Lung microvascular endothelial cell (primary cell): ENCODE results near the gene DNMT3B. TPM values are rescaled to one million over a fixed set of nuclear protein-coding genes. Genes with fewer than 3 reads are reported as not detected.
"Not testable (repeated sequence)": the region's sequence is repeated elsewhere in the genome, so short reads cannot be mapped to it uniquely, and the experiment has no call there.

Experiments used
- DNase-seq, 2 donors: peaks; one replicate each; pipeline versions ENCODE4 v3.0.0 to v3.0.0-alpha.2; 2010; ENCODE audit warnings: low read depth in 2 of 2
- total RNA-seq: library from RNA; depleted of rRNA; stranded (reverse); fragments of >200 nt; gene quantifications from 2 replicates; pipeline ENCODE4 v1.2.1, GENCODE V29; 2014

DNMT3B gene
- total RNA-seq, 1 donor from 2014 or later: 0.60 TPM

- DNase-seq: peak; percentile 77 to 81
Measured at GRCh38 chr20:32789896-32790750, 27.9 kb downstream of the DNMT3B start.

GRCh38 chr20:32790751-32791057, 28.5 kb downstream of the DNMT3B start:
- DNase-seq: no peak

GRCh38 chr20:32792316-32792715, 30.1 kb downstream of the DNMT3B start:
- DNase-seq: no peak

GRCh38 chr20:32792731-32793458, 30.7 kb downstream of the DNMT3B start:
- DNase-seq: peak in 1 of 2 donors; percentile 5

- DNase-seq: no peak
Measured at GRCh38 chr20:32796383-32796948, 34.3 kb downstream of the DNMT3B start.

GRCh38 chr20:32796981-32797451, 34.8 kb downstream of the DNMT3B start:
- DNase-seq: no peak

- DNase-seq: not testable (repeated sequence)
Measured at GRCh38 chr20:32797571-32797970, 35.4 kb downstream of the DNMT3B start.

- no peak for DNase-seq
Measured at GRCh38 chr20:32798046-32798981, 36.1 kb downstream of the DNMT3B start.

- no peak for DNase-seq
Measured at GRCh38 chr20:32803092-32803491, 40.9 kb downstream of the DNMT3B start.

- DNase-seq: no peak
Measured at GRCh38 chr20:32804022-32804715, 42.0 kb downstream of the DNMT3B start.

- DNase-seq: no peak
Measured at GRCh38 chr20:32804817-32805216, 42.6 kb downstream of the DNMT3B start.

- DNase-seq: no peak
Measured at GRCh38 chr20:32805721-32806120, 43.5 kb downstream of the DNMT3B start.

- DNase-seq: no peak
Measured at GRCh38 chr20:32806356-32806755, 44.2 kb downstream of the DNMT3B start.

GRCh38 chr20:32807706-32808105, 45.5 kb downstream of the DNMT3B start:
- DNase-seq: no peak

- DNase-seq: no peak
Measured at GRCh38 chr20:32808438-32808837, 46.3 kb downstream of the DNMT3B start.

GRCh38 chr20:32809907-32810306, 47.7 kb downstream of the DNMT3B start:
- DNase-seq: no peak

- no peak for DNase-seq
Measured at GRCh38 chr20:32810941-32811340, 48.8 kb downstream of the DNMT3B start.

GRCh38 chr20:32811886-32812285, 49.7 kb downstream of the DNMT3B start:
- no peak for DNase-seq

- DNase-seq: peak; percentile 56 to 72
Measured at GRCh38 chr20:32819992-32820697, 58.0 kb downstream of the DNMT3B start.
